ENCODE measurements around the gene NSUN4. TPM values are rescaled to one million over a fixed set of nuclear protein-coding genes. Genes with fewer than 3 reads are reported as not detected.

The NSUN4 gene
- polyA plus RNA-seq, 1 experiment: 24.0 TPM

- ChIA-PET CTCF (interaction anchor here (0.6 to 2.0 kb wide), 9 partner anchors 9 to 323 kb away, joined by 3 to 7 read pairs (median 3); no protein-coding TSS in a partner anchor), POLR2A (no interaction called here)
- no peak for TF ChIP-seq CTCF (IDR thresholded peaks at IDR 0.05; ENCODE audit: insufficient read depth, low read depth, low read length)
- H3K27me3 ChIP-seq (ENCODE audit: control insufficient read depth, insufficient read depth, low read length): peaks cover 3% of the 10 kb centered on the region
- DNase-seq (ENCODE audit: low read depth): peak; percentile 55
- no peak overlapping the region for H3K4me3 ChIP-seq (ENCODE audit: low read depth, low read length)
- no peaks in the 10 kb centered on the region for H3K36me3 ChIP-seq (ENCODE audit: control insufficient read depth, insufficient read depth, low read length)
These were observed 61.5 kb downstream of the NSUN4 start for GRCh38 chr1:46401964-46402626.

GRCh38 chr1:46403916-46404315 lies 63.3 kb downstream of the NSUN4 start:
- DNase-seq (ENCODE audit: low read depth): no peak
- no peaks in the 10 kb centered on the region for H3K36me3 ChIP-seq (ENCODE audit: control insufficient read depth, insufficient read depth, low read length)
- TF ChIP-seq CTCF (IDR thresholded peaks at IDR 0.05; ENCODE audit: insufficient read depth, low read depth, low read length): no peak
- H3K27me3 ChIP-seq (ENCODE audit: control insufficient read depth, insufficient read depth, low read length): peaks cover 2% of the 10 kb centered on the region; the same call in 1 of the 2 replicates
- no peak overlapping the region for H3K4me3 ChIP-seq (ENCODE audit: low read depth, low read length)
- ChIA-PET POLR2A (no interaction called here), CTCF (interaction anchor here (0.6 to 1.2 kb wide), 3 partner anchors 46 to 321 kb away, joined by 3 to 4 read pairs (median 4); no protein-coding TSS in a partner anchor)

GRCh38 chr1:46404482-46405196 lies 64.0 kb downstream of the NSUN4 start:
- DNase-seq (ENCODE audit: low read depth): no peak
- Histone ChIP-seq H3K27me3 (ENCODE audit: control insufficient read depth, insufficient read depth, low read length) (no peaks in the 10 kb centered on the region; the same call in 1 of the 2 replicates), H3K36me3 (ENCODE audit: control insufficient read depth, insufficient read depth, low read length) (no peaks in the 10 kb centered on the region), H3K4me3 (ENCODE audit: low read depth, low read length) (no peak overlapping the region)
- POLR2A ChIA-PET: no interaction called here
- CTCF ChIA-PET: interaction anchor here (0.6 to 1.4 kb wide), 5 partner anchors 37 to 320 kb away, joined by 3 to 6 read pairs (median 4); no protein-coding TSS in a partner anchor
- no peak for TF ChIP-seq CTCF (IDR thresholded peaks at IDR 0.05; ENCODE audit: insufficient read depth, low read depth, low read length)

- Histone ChIP-seq H3K4me3 (ENCODE audit: low read depth, low read length) (no peak overlapping the region), H3K36me3 (ENCODE audit: control insufficient read depth, insufficient read depth, low read length) (no peaks in the 10 kb centered on the region), H3K27me3 (ENCODE audit: control insufficient read depth, insufficient read depth, low read length) (no peaks in the 10 kb centered on the region; the same call in 1 of the 2 replicates)
- no peak for DNase-seq (ENCODE audit: low read depth)
- CTCF ChIA-PET: interaction anchor here (0.7 to 2.2 kb wide), 6 partner anchors 37 to 123 kb away, joined by 3 to 7 read pairs (median 4); no protein-coding TSS in a partner anchor
- POLR2A ChIA-PET: no interaction called here
- TF ChIP-seq CTCF (IDR thresholded peaks at IDR 0.05; ENCODE audit: insufficient read depth, low read depth, low read length): no peak
These were observed 64.6 kb downstream of the NSUN4 start for GRCh38 chr1:46405197-46405555.

- CTCF ChIA-PET: interaction anchor here (0.7 to 2.2 kb wide), 6 partner anchors 36 to 123 kb away, joined by 3 to 7 read pairs (median 4); no protein-coding TSS in a partner anchor
These were observed 65.1 kb downstream of the NSUN4 start for GRCh38 chr1:46405724-46406123.

More at GRCh38 chr1:46405724-46406123, 65.1 kb downstream of the NSUN4 start:
- no peak for TF ChIP-seq CTCF (IDR thresholded peaks at IDR 0.05; ENCODE audit: insufficient read depth, low read depth, low read length)
- DNase-seq (ENCODE audit: low read depth): no peak
- Histone ChIP-seq H3K27me3 (ENCODE audit: control insufficient read depth, insufficient read depth, low read length) (no peaks in the 10 kb centered on the region; the same call in 1 of the 2 replicates), H3K4me3 (ENCODE audit: low read depth, low read length) (no peak overlapping the region), H3K36me3 (ENCODE audit: control insufficient read depth, insufficient read depth, low read length) (no peaks in the 10 kb centered on the region)
- POLR2A ChIA-PET: no interaction called here
